Tibial nerve (tissue), 4 donors: ENCODE data around the gene FMNL2. TPM values are rescaled to one million over a fixed set of nuclear protein-coding genes. Genes with fewer than 3 reads are reported as not detected.

ENCODE experiments used
- DNase-seq, 2 donors: peaks; one replicate each; pipeline ENCODE4 v3.0.0-alpha.2; 2019; ENCODE audit warnings: low spot score in 2 of 2
- H3K27ac ChIP-seq, 4 donors: fragments of 200-600 bp; sonication (generic) in 3 of 4; one replicate each; pipeline ENCODE4 v1.5.1; 2017 to 2019; ENCODE audit warnings: mild to moderate bottlenecking in 1 of 4
- H3K27me3 ChIP-seq, 2 donors: fragments of 200-600 bp; sonication (generic) in 1 of 2; one replicate each; pipeline versions ENCODE4 v1.5.1 to v1.6.0; 2017 to 2019
- H3K36me3 ChIP-seq, 3 donors: fragments of 200-600 bp; sonication (generic); one replicate each; pipeline ENCODE4 v1.5.1; 2018 to 2019
- H3K4me1 ChIP-seq, 4 donors: fragments of 200-600 bp; sonication (generic) in 3 of 4; one replicate each; pipeline ENCODE4 v1.5.1; 2017 to 2019
- H3K4me3 ChIP-seq, 4 donors: fragments of 200-600 bp; sonication (generic) in 3 of 4; one replicate each; pipeline ENCODE4 v1.5.1; 2017 to 2019; ENCODE audit warnings: mild to moderate bottlenecking in 1 of 4, moderate library complexity in 1 of 4
- H3K9me3 ChIP-seq, 4 donors: fragments of 200-600 bp; sonication (generic) in 3 of 4; one replicate each; pipeline ENCODE4 v1.5.1; 2017 to 2019
- EP300 ChIP-seq, 2 donors: sonication (generic); formaldehyde crosslinking; IDR thresholded peaks; one replicate each; pipeline ENCODE4 v1.6.1; 2017; ENCODE audit warnings: antibody characterized with exemption in 2 of 2, mild to moderate bottlenecking in 1 of 2
- POLR2A ChIP-seq, 2 donors: fragments of 450-650 bp; IDR thresholded peaks; one replicate each; pipeline ENCODE4 v1.6.1; 2017; ENCODE audit warnings: antibody characterized with exemption in 2 of 2, mild to moderate bottlenecking in 2 of 2, moderate library complexity in 2 of 2
- WGBS, 2 donors: methylation state at CpG; one replicate each; pipeline ENCODE4 v1.1.5; 2018; 5-methylcytosine and 5-hydroxymethylcytosine counted together
- total RNA-seq, 4 donors: library from RNA; depleted of rRNA; stranded (reverse); fragments of >200 nt; gene quantifications; one replicate each; pipeline ENCODE4 v1.1.0, GENCODE V29; 2016
- TF ChIP-seq, protein P1 (sequence below), 5 experiments: fragments of 200-600 bp in 3 of 5; fragments of 450-650 bp in 2 of 5; sonication (generic) in 3 of 5; IDR thresholded peaks; one replicate each; pipeline ENCODE4 v1.5.1; 2016 to 2019; ENCODE audit warnings: antibody characterized with exemption in 5 of 5, mild to moderate bottlenecking in 3 of 5, moderate library complexity in 2 of 5

Gene FMNL2
- total RNA-seq, 4 donors from 2014 or later = 94.5 to 131 (median 98.1) TPM

DNA sequence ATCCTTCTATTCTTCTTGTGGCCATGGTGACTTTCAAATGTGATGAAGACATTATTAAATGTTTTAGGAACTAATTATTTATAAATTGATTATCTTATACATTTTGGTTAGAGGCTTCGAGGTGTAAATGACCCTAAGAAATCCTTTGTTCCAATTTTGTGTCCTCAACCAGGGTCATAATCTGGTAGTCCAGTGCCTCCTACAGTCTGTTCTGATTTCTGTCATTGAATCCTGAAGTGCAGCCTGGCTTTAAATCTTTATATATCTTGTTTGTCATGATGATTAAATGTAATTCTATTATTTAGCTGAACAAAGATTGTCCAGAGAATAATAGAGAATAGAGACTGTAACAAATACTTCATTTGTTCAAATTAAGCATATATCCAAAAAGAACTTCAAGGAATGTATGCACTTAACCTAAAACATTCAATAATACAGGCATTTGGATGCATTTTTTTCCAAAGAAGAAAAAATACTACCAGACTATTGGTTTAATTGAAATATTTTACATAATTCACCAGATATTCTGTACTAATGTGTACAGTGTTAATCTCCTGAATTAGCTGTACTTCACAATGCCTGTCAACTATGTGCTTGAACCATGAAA, 292.5 kb downstream of the FMNL2 start:
- Histone ChIP-seq H3K4me1 (peaks cover 0 to 41% (median 2%) of the 10 kb centered on the region in 4 donors), H3K4me3 (no peak overlapping the region), H3K36me3 (peaks cover 0 to 52% (median 4%) of the 10 kb centered on the region in 3 donors), H3K27ac (peak overlapping the region in 2 of 4 donors; percentile 72 to 80), H3K9me3 (no peaks in the 10 kb centered on the region), H3K27me3 (no peaks in the 10 kb centered on the region)
- WGBS, 2 donors = 2 to 3% methylated on average over 1 of the region's 1 CpG
- TF ChIP-seq, protein P1, sequence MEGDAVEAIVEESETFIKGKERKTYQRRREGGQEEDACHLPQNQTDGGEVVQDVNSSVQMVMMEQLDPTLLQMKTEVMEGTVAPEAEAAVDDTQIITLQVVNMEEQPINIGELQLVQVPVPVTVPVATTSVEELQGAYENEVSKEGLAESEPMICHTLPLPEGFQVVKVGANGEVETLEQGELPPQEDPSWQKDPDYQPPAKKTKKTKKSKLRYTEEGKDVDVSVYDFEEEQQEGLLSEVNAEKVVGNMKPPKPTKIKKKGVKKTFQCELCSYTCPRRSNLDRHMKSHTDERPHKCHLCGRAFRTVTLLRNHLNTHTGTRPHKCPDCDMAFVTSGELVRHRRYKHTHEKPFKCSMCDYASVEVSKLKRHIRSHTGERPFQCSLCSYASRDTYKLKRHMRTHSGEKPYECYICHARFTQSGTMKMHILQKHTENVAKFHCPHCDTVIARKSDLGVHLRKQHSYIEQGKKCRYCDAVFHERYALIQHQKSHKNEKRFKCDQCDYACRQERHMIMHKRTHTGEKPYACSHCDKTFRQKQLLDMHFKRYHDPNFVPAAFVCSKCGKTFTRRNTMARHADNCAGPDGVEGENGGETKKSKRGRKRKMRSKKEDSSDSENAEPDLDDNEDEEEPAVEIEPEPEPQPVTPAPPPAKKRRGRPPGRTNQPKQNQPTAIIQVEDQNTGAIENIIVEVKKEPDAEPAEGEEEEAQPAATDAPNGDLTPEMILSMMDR (IDR thresholded peaks at IDR 0.05) = peak; percentile 44 to 73 (median 54)
- no peak for TF ChIP-seq EP300 (IDR thresholded peaks at IDR 0.05)
- no peak for DNase-seq

- no peak overlapping the region for H3K4me3 ChIP-seq
- H3K27ac ChIP-seq = no peak overlapping the region
- H3K27me3 ChIP-seq = no peaks in the 10 kb centered on the region
- no peaks in the 10 kb centered on the region for H3K9me3 ChIP-seq
- 75 to 89% methylated on average over 1 of the region's 1 CpG for WGBS, 2 donors
- DNase-seq = no peak
- no peak for TF ChIP-seq EP300 (IDR thresholded peaks at IDR 0.05)
- TF ChIP-seq, protein P1 (IDR thresholded peaks at IDR 0.05) = no peak
- TF ChIP-seq POLR2A (IDR thresholded peaks at IDR 0.05) = no peak
- H3K36me3 ChIP-seq = peaks cover 0 to 70% (median 4%) of the 10 kb centered on the region in 3 donors
- peaks cover 0 to 29% (median 2%) of the 10 kb centered on the region in 4 donors for H3K4me1 ChIP-seq
Measured at GRCh38 chr2:152629202-152629601, 294.2 kb downstream of the FMNL2 start.

DNA sequence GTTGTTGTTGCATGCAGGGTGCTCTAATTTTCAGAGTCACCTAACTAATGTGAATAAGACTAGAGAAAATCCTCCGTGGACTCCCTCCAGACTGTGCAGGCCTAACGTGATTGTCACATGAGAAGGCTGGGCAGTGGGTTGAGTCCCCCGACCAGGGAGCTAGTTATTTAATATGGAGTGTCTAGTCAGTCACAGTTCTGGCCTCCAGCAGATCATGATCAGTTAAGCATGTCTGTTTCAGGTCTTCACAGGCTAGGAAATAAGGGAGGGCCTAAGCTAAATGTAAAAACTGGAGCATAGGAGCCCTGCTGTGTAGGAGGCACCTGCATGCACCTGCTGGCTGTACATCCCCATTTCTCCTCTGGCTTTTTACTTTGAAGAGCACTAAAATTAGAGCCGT, 295.5 kb downstream of the FMNL2 start:
- no peak for DNase-seq
- WGBS, 2 donors = 78 to 90% methylated on average over 4 of the region's 4 CpGs
- H3K4me3 ChIP-seq = no peak overlapping the region
- peaks cover 0 to 26% (median 3%) of the 10 kb centered on the region in 4 donors for H3K4me1 ChIP-seq
- TF ChIP-seq, protein P1 (IDR thresholded peaks at IDR 0.05) = no peak
- TF ChIP-seq POLR2A (IDR thresholded peaks at IDR 0.05) (no peak), EP300 (IDR thresholded peaks at IDR 0.05) (no peak)
- H3K9me3 ChIP-seq = no peaks in the 10 kb centered on the region
- peaks cover 0 to 62% (median 4%) of the 10 kb centered on the region in 3 donors for H3K36me3 ChIP-seq
- H3K27ac ChIP-seq = no peak overlapping the region
- no peaks in the 10 kb centered on the region for H3K27me3 ChIP-seq

DNA sequence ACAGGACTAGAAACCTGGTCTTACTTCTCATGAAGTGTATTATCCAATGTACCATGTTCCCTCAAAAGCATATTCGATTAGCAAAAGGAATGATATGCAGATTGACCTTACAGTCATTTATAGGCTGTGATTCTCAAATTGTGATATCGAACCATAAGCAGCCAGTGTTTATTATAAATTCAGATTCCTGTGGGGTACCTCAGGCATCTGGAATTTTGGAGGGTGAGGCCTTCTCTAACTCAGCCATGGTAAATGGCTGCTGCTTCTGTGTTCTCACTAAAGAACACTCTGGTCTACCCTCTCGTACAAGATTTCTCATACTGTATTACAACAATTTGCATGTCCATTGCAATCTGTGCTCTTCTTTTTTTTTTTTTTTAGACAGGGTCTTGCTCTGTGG, 297.8 kb downstream of the FMNL2 start:
- TF ChIP-seq POLR2A (IDR thresholded peaks at IDR 0.05) = no peak
- Histone ChIP-seq H3K4me1 (peaks cover 0 to 17% (median 6%) of the 10 kb centered on the region in 4 donors), H3K4me3 (no peak overlapping the region), H3K27me3 (no peaks in the 10 kb centered on the region), H3K27ac (no peak overlapping the region), H3K9me3 (no peaks in the 10 kb centered on the region), H3K36me3 (peaks cover 0 to 79% (median 4%) of the 10 kb centered on the region in 3 donors)
- DNase-seq = no peak
- WGBS, 2 donors = 90 to 97% methylated on average over 3 of the region's 3 CpGs

DNA sequence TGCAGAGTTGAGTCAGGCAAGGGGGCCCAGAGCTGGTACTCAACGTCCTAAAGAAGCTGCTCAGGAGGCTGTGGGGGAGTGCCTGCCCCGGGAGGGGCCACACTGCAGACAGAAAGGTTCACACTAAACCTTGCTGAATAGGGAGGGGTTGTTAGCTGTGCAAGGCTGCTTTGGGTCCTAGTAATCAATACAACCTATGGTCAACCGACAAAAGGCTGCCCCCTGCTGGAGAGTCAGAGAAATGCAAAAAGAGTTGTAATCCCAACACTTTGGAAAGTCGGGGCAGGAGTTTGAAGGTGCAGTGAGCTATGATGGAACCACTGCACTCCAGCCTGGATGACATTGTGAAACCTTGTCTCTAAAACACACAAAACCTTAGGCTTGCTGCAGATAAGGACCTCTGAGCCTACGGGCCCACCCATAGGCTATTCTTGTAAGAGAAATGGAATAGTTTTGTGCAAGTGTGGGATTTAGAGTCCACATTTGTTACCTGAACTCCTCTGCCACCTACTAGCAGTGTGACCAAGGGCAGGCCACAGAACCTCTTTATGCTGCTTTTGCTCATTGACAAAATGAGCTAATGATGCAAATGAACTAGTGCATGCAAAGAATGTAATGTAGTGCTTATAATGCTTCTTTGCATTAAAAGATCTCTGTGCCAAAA, 300.8 kb downstream of the FMNL2 start:
- Histone ChIP-seq H3K4me1 (peaks cover 0 to 16% (median 6%) of the 10 kb centered on the region in 4 donors), H3K27ac (peak overlapping the region in 1 of 4 donors; percentile 2), H3K27me3 (no peaks in the 10 kb centered on the region), H3K4me3 (no peak overlapping the region), H3K36me3 (peaks cover 0 to 81% (median 8%) of the 10 kb centered on the region in 3 donors), H3K9me3 (no peaks in the 10 kb centered on the region)
- DNase-seq = peak; percentile 42 to 69
- WGBS, 2 donors = 25 to 31% methylated on average over 5 of the region's 5 CpGs
- TF ChIP-seq EP300 (IDR thresholded peaks at IDR 0.05) (no peak), POLR2A (IDR thresholded peaks at IDR 0.05) (no peak)
- TF ChIP-seq, protein P1 (IDR thresholded peaks at IDR 0.05) = peak; percentile 62 to 84 (median 82)
